GM15510 (cell line): Measurements from ENCODE around the gene NT5DC3.
A peak's percentile ranks its signal among the peaks of the same experiment; 100 is the strongest.

Experiments
- POLR2A ChIP-seq: IDR thresholded peaks from 3 replicates; pipeline ENCODE4 v1.6.1; 2011; ENCODE audit warnings: borderline replicate concordance; ENCODE audit not compliant: insufficient read length; ENCODE audit errors: extremely low read depth

NT5DC3 gene

GRCh38 chr12:103840876-103841689 is at the start of gene NT5DC3:
Gene NT5DC3 (minus strand): TSS chr12:103841234. CDS start chr12:103841156, 78 bp downstream.
- TF ChIP-seq POLR2A: peak; percentile 95

GRCh38 chr12:103887738-103888137 is 46.7 kb upstream of the NT5DC3 start:
- no peak for TF ChIP-seq POLR2A

- no peak for TF ChIP-seq POLR2A
These were observed 45.3 kb upstream of the NT5DC3 start for GRCh38 chr12:103886195-103886797.

DNA sequence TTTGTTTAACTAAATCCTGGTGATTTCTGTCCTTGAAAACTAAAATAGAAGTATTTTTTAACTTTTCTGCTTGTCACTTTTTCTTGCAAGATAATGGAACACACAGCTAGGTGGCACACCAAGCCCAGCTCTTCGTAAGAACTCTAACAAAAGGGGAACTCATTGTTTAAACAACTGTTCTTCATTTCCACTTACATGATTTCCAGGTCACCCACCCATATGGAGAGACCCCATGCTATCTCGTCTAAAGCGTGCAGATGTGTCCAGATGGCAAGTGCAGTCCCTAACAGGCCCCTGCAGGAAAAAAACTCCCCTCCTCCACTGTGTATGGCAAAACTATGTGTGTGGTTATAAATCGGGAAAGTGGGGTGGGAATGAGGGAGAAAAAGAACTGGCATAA is 43.3 kb upstream of the NT5DC3 start:
- TF ChIP-seq POLR2A: no peak

- TF ChIP-seq POLR2A: no peak
These were observed 42.9 kb upstream of the NT5DC3 start for GRCh38 chr12:103883908-103884307.

DNA sequence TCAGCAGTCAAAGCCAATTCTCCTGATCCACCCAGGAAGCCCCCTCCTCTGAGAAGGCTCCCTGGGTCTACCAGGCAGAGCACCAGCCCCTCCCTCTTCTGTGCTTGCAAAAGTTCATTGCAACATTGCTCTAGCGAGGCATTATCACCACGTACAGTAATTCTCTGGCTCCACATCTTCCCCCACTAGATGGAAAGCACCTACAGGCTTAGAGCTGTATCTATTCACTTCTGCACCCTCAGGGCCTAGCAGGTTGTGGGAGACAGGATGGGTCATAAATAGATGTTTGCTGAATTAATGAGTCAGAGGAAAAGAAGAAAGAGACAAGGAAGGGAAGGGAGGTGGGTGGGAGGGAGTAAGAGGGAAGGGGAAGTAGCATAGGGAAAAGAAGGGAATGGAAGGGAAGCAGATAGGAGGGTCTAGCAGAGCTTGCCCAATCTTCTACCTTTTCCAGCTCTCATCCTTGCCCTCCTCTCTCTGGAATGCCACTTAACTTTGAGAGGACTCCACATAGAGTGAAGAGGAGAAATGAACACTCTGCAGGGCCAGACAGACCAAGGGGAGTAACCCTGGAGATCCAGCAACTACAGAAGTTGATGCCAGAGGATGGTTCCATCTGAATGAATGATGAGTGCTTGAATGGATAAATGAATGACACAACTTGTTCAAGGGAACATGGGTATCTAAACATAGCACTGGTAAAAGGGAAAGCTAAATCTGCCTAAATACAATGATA is 42.0 kb upstream of the NT5DC3 start:
- TF ChIP-seq POLR2A: no peak

- TF ChIP-seq POLR2A: no peak
These were observed 40.2 kb upstream of the NT5DC3 start for GRCh38 chr12:103881261-103881660.

DNA sequence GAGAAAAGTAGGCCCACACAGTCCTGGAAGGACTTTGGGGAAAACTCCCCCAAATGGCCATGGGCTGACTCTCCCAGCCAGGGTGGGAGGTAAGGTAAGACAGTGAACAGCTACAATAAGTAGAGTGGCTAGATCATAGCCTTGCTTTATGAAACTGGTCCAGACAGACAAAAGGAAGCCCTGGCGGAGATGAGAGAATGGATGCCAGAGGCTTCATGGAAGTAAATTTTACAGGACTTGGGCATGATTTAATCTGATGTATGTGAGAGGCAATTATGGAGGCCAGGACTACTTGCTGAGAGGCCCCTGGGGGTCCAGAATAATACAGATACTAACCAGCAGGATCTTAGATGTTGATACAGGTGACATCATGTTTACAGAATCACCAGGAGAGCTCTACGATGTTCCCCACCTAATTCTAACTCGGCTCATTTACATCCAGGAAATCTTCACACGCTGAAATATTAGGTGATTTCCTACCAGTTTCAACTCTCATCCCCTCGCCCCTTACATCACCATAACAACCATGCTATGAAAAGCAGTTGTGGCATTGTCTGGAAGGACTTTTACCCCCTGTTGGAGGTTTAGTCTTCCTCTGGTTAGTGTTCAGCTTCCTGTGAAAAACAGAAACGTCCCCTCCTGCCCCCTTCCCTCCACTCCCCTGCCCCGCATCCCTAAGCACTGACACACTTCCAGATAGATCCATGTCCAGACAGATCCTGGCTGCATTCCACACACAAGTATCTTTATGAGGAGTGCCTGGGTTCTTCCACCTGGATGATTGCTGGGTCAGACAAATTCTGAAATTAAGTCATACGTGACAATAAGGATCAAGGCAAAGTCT is 39.5 kb upstream of the NT5DC3 start:
- no peak for TF ChIP-seq POLR2A

GRCh38 chr12:103879878-103880277 is 38.8 kb upstream of the NT5DC3 start:
- TF ChIP-seq POLR2A: no peak

GRCh38 chr12:103879048-103879692 is 38.1 kb upstream of the NT5DC3 start:
- TF ChIP-seq POLR2A: no peak

- no peak for TF ChIP-seq POLR2A
These were observed 37.0 kb upstream of the NT5DC3 start for GRCh38 chr12:103877934-103878510.

DNA sequence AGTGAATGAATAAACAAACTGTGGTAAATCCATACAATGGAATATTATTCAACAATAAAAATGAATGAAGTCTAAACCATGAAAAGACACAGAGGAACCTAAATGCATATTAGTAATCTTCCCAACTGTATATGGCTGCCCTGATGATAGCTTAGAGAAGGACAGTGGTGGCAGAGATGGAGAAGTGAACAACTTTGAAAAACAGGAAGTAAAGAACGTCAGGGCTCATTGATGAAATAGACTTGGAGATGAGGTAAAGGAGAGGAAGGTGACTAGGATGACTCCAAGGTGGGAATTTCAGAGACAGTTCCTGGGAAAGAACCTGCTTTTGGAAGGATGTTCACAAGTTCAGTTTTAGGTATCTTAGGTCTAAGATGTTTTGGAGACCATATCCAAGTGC is 36.3 kb upstream of the NT5DC3 start:
- no peak for TF ChIP-seq POLR2A

DNA sequence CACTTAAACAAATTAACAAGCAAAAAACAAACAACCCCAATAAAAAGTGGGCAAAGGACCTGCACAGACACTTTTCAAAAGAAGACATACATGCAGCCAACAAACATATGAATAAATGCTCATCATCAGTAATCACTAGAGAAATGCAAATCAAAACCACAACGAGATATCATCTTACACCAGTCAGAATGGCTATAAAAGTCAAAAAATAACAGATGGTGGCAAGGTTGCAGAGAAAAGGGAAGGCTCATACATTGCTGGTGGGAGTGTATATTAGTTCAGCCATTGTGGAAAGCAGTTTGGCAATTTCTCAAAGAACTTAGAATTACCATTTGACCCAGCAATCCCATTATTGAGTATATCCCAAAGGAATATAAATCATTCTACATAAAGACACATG is 34.6 kb upstream of the NT5DC3 start:
- TF ChIP-seq POLR2A: no peak

GRCh38 chr12:103868215-103868614 is 27.2 kb upstream of the NT5DC3 start:
- no peak for TF ChIP-seq POLR2A

GRCh38 chr12:103865151-103865730 is 24.2 kb upstream of the NT5DC3 start:
- no peak for TF ChIP-seq POLR2A
